PFSK-1 (cell line): ENCODE measurements around the gene POGLUT3.

Experiments used
- FOXP2 ChIP-seq: optimal IDR thresholded peaks from 2 replicates; pipeline ENCODE3; 2011; ENCODE audit warnings: borderline replicate concordance, control low read depth, inconsistent platforms; ENCODE audit not compliant: insufficient read depth; ENCODE audit errors: extremely low read length, extremely low read depth
- POLR2AphosphoS5 ChIP-seq: IDR thresholded peaks from 2 replicates; pipeline ENCODE4 v1.6.1; 2012; ENCODE audit warnings: low read depth, mild to moderate bottlenecking, control low read depth, low read length, moderate library complexity
- SIN3A ChIP-seq: IDR thresholded peaks from 2 replicates; pipeline ENCODE4 v1.6.1; 2012; ENCODE audit warnings: mild to moderate bottlenecking, low read length, moderate library complexity, borderline replicate concordance; ENCODE audit not compliant: insufficient read depth
- TAF1 ChIP-seq: IDR thresholded peaks from 2 replicates; pipeline ENCODE4 v1.6.1; 2012; ENCODE audit warnings: low read length, control low read depth, borderline replicate concordance; ENCODE audit not compliant: insufficient read depth
- TF ChIP-seq, protein P1 (sequence below), 2 experiments: IDR thresholded peaks; 2 replicates each; pipeline versions ENCODE4 v1.6.1 to v1.8.0; 2011 to 2012; ENCODE audit warnings: low read depth in 2 of 2, low read length in 2 of 2, control low read depth in 1 of 2, inconsistent platforms in 1 of 2, mild to moderate bottlenecking in 1 of 2, moderate library complexity in 1 of 2; ENCODE audit not compliant: insufficient read depth in 1 of 2

The POGLUT3 gene

DNA sequence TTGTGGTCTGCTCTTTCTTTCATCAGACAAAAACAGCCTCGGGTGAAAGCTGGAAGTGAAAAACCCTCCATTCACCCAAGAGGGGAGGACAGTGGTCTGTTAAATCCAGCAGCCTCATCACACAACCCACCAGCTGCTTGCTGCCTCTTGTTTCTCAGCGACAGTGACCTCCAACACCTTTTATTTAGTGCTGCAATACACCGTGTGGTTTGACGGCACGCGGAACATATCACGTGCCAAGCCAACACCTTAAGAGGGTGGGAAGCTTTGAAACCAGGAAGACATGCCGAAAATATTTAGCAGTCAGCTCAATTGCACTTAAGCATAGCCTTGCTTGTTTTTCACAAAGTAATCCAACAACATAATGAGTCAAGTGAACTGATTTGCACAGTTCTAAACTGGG, 39.8 kb upstream of the POGLUT3 start:
- no peak for TF ChIP-seq SIN3A
- TF ChIP-seq FOXP2 = no peak
- no peak for TF ChIP-seq TAF1
- no peak for TF ChIP-seq POLR2AphosphoS5

DNA sequence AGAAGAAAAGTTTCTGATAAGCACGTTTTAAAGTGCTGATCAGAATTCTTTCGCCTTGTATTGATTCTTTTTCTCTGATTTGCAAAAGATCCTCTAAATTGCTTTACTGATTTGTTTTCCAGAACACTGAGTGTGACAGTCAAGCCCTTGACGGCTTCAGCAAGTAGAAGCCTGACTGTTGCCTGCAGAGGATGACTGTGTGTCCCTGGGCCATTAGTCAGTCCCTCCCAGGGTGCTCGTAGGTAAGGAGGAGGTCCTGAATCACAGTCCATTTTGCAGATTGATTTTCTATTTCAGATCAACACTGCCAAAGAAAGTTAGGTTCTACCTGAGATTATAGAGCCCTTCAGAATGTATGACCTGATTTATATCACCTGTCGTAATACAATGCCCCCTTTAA, 38.6 kb upstream of the POGLUT3 start:
- TF ChIP-seq, protein P1, sequence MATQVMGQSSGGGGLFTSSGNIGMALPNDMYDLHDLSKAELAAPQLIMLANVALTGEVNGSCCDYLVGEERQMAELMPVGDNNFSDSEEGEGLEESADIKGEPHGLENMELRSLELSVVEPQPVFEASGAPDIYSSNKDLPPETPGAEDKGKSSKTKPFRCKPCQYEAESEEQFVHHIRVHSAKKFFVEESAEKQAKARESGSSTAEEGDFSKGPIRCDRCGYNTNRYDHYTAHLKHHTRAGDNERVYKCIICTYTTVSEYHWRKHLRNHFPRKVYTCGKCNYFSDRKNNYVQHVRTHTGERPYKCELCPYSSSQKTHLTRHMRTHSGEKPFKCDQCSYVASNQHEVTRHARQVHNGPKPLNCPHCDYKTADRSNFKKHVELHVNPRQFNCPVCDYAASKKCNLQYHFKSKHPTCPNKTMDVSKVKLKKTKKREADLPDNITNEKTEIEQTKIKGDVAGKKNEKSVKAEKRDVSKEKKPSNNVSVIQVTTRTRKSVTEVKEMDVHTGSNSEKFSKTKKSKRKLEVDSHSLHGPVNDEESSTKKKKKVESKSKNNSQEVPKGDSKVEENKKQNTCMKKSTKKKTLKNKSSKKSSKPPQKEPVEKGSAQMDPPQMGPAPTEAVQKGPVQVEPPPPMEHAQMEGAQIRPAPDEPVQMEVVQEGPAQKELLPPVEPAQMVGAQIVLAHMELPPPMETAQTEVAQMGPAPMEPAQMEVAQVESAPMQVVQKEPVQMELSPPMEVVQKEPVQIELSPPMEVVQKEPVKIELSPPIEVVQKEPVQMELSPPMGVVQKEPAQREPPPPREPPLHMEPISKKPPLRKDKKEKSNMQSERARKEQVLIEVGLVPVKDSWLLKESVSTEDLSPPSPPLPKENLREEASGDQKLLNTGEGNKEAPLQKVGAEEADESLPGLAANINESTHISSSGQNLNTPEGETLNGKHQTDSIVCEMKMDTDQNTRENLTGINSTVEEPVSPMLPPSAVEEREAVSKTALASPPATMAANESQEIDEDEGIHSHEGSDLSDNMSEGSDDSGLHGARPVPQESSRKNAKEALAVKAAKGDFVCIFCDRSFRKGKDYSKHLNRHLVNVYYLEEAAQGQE (IDR thresholded peaks at IDR 0.05; ENCODE audit: insufficient read depth in 1 of 2, low read depth in 2 of 2, low read length in 2 of 2) = no peak
- TF ChIP-seq SIN3A (no peak), POLR2AphosphoS5 (no peak), FOXP2 (no peak), TAF1 (no peak)

DNA sequence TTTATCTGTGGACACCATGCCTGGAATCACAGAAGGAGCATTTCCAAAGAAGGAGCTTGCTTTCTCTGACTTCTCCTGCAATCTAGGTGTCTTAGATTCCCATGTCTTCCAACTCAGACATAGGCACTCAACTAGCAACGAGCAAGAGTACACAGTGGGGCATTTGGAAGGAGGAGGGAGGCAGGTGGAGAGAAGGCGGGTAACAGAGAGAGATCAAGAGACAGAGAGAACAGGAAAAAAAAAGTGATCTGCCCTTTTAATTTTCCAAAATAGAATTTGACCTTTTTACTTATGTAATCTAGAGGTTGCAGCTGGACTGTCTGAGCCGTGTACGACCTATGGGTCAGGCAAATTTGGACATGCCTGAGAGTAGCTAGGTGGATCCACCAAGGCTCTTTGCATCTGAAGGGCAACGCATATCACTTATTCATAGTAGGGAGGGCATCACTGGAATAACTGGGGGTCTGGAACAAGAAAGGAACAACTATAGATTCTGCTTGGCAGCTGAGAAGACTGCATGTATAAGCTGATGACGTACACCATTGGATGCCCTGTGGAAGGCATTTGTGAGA, 37.3 kb upstream of the POGLUT3 start:
- TF ChIP-seq FOXP2 (no peak), SIN3A (no peak), POLR2AphosphoS5 (no peak), TAF1 (no peak)
- TF ChIP-seq, protein P1 (IDR thresholded peaks at IDR 0.05; ENCODE audit: insufficient read depth in 1 of 2, low read depth in 2 of 2, low read length in 2 of 2) = no peak

DNA sequence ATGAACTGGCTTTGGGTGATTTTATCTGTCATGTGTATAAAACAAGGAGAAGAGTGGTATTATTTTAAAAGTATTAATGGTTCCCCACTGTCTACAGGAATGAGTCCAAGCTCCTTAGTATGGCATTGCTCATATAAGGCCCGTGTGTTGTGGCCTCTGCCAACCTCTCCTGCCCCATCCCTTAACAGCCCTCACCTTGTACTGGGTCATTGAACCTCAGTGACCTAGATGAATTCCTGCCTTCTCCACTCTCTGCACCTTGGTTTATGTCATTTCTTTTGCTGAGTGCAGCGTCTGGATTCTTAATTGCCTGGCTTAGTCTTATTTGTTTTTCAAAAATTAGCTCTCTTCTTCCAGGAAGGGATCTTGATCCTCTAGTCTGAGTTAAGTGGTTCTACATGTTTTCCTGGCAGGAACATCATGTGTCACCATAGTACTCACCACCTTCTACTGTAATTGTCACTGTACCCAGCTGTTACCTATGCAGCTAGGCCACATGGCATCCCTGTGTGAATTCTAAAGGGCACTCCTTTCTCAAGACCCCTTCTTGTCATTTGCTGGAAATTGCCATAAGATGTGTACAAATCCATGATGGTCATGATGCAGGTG, 36.2 kb upstream of the POGLUT3 start:
- no peak for TF ChIP-seq FOXP2
- no peak for TF ChIP-seq TAF1
- TF ChIP-seq SIN3A = no peak
- TF ChIP-seq POLR2AphosphoS5 = no peak
- TF ChIP-seq, protein P1 (IDR thresholded peaks at IDR 0.05; ENCODE audit: insufficient read depth in 1 of 2, low read depth in 2 of 2, low read length in 2 of 2) = no peak

DNA sequence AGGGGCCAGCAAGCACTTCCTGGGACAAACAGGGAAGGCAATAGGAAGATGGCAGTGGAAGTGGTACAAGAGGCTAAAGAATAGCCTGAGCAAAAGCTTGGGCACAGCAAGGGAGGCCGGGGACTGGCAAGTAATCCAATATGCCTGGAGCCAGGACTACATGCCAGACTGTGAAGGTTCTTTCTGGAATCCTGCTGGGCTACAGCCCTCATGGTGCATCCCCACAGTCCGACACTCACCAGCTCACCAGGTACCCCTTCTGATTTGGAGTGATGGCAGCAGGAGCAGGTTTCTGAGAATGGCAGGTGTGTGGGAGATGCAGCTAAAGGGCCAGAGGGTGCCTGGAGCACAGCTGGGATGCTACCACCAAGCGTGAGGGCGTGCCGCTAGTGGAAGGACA, 32.2 kb upstream of the POGLUT3 start:
- TF ChIP-seq, protein P1 (IDR thresholded peaks at IDR 0.05; ENCODE audit: insufficient read depth in 1 of 2, low read depth in 2 of 2, low read length in 2 of 2) = no peak
- TF ChIP-seq TAF1 (no peak), SIN3A (no peak), POLR2AphosphoS5 (no peak), FOXP2 (no peak)
